Lower leg skin (tissue), 3 donors: Measurements from ENCODE around the gene CMTM1.

Experiments
- CTCF ChIP-seq, 3 donors: fragments of 450-650 bp; IDR thresholded peaks; one replicate each; pipeline ENCODE4 v1.5.1; 2016; ENCODE audit warnings: antibody characterized with exemption in 3 of 3, mild to moderate bottlenecking in 3 of 3, moderate library complexity in 2 of 3
- POLR2A ChIP-seq, 2 donors: fragments of 450-650 bp; IDR thresholded peaks; one replicate each; pipeline ENCODE4 v1.6.1; 2016 to 2017; ENCODE audit warnings: antibody characterized with exemption in 2 of 2, mild to moderate bottlenecking in 1 of 2, moderate library complexity in 1 of 2

DNA sequence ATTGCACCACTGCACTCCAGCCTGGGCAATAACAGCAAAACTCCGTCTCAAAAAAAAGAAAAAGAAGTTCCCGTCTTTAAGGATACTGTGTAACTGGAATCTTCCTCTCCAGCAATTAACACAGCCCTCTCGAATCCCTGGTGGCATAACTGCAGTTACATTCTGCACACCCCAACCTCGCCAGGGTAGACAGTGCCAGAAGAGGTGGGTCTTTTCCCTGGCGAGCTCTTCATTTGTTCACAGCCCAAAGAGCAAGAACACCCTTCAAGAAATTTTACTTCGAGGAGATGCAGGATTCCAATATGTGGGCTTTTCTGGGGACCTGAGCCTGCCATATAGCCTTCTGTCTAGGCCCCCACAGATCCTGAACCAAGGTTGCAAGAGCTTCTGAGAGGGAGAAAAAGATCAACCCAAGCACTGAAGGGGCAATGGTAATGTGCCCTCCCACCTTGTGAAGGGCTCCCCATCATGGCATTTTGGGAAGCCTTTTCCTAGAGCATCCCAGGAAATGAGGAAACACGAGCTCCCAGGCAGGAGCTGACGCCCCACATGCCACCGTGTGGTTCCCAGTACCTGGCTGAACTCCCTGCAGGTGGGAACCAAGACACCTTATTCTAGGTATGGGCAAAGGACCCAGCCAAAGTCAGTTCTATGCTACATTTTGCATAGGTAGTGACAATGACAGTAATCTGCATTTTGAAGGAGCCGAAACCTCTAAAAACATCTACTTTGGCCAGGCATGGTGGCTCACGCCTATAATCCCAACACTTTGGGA, 43.2 kb upstream of the CMTM1 start:
- TF ChIP-seq CTCF (IDR thresholded peaks at IDR 0.05) (no peak), POLR2A (IDR thresholded peaks at IDR 0.05) (no peak)
